Ishikawa (cell line): Measurements from ENCODE around the gene CDC42BPG.

Experiments used
- YY1 ChIP-seq: IDR thresholded peaks from 2 replicates; pipeline ENCODE4 v1.6.1; 2012; ENCODE audit warnings: low read depth
- TF ChIP-seq, protein P1 (sequence below): IDR thresholded peaks from 2 replicates; pipeline ENCODE4 v1.6.1; 2012
- TF ChIP-seq, protein P2 (sequence below): IDR thresholded peaks from 2 replicates; pipeline ENCODE4 v1.6.1; 2012; ENCODE audit warnings: low read depth, mild to moderate bottlenecking

DNA sequence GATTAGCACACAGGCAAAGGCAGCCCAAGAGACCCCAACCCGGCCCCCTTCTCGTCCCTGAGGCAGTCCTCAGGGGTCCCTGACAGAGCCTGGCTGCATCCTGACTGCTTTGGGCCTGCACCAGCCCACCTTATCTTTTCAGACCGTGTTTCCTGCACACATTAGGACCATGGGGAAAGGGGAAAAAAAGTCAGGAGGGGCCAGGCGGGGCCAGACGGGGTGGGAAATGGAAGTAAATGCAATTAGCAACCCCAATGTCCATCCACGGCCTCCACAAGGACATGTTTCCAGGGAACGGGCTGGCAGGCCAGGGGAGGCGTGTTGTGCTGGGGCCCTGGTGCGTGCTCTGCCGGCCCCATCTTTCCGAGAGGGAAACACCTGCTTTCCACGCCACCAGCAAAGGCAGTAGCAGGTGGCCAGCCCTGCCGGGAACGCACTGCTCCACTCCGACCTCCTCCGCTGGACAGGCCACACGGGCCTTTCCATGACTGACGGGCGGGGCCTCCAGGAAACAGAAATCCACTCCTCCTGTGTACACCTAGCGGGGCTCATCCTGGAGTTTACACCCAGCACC is 26.5 kb upstream of the CDC42BPG start:
- TF ChIP-seq, protein P1, sequence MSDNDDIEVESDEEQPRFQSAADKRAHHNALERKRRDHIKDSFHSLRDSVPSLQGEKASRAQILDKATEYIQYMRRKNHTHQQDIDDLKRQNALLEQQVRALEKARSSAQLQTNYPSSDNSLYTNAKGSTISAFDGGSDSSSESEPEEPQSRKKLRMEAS: no peak
- no peak for TF ChIP-seq YY1
- TF ChIP-seq, protein P2, sequence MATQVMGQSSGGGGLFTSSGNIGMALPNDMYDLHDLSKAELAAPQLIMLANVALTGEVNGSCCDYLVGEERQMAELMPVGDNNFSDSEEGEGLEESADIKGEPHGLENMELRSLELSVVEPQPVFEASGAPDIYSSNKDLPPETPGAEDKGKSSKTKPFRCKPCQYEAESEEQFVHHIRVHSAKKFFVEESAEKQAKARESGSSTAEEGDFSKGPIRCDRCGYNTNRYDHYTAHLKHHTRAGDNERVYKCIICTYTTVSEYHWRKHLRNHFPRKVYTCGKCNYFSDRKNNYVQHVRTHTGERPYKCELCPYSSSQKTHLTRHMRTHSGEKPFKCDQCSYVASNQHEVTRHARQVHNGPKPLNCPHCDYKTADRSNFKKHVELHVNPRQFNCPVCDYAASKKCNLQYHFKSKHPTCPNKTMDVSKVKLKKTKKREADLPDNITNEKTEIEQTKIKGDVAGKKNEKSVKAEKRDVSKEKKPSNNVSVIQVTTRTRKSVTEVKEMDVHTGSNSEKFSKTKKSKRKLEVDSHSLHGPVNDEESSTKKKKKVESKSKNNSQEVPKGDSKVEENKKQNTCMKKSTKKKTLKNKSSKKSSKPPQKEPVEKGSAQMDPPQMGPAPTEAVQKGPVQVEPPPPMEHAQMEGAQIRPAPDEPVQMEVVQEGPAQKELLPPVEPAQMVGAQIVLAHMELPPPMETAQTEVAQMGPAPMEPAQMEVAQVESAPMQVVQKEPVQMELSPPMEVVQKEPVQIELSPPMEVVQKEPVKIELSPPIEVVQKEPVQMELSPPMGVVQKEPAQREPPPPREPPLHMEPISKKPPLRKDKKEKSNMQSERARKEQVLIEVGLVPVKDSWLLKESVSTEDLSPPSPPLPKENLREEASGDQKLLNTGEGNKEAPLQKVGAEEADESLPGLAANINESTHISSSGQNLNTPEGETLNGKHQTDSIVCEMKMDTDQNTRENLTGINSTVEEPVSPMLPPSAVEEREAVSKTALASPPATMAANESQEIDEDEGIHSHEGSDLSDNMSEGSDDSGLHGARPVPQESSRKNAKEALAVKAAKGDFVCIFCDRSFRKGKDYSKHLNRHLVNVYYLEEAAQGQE: no peak
